Neutrophil (primary cell): ENCODE results near the gene WEE2.

Experiments
- H3K27ac ChIP-seq: fragments of 200-600 bp; sonication (generic); 2 replicates; pipeline ENCODE4 v1.5.1; 2016; ENCODE audit warnings: mild to moderate bottlenecking, moderate library complexity
- H3K27me3 ChIP-seq: fragments of 200-600 bp; sonication (generic); 2 replicates; pipeline ENCODE4 v1.6.0; 2016; ENCODE audit warnings: mild to moderate bottlenecking
- H3K36me3 ChIP-seq: fragments of 200-600 bp; sonication (generic); 2 replicates; pipeline ENCODE4 v1.5.1; 2017
- H3K4me1 ChIP-seq, 2 experiments: fragments of 200-600 bp in 1 of 2; sonication (generic) in 1 of 2; 1 replicate in 1 of 2; 2 replicates in 1 of 2; pipeline versions ENCODE4 v1.5.1 to v1.6.1; 2013 to 2016; ENCODE audit warnings: low read depth in 1 of 2, low read length in 1 of 2, mild to moderate bottlenecking in 1 of 2, moderate library complexity in 1 of 2; ENCODE audit not compliant: control insufficient read depth in 1 of 2, insufficient read depth in 1 of 2
- H3K4me3 ChIP-seq, 2 experiments: fragments of 200-600 bp in 1 of 2; sonication (generic) in 1 of 2; 1 replicate in 1 of 2; 2 replicates in 1 of 2; pipeline ENCODE4 v1.5.1; 2013 to 2016; ENCODE audit warnings: low read depth in 1 of 2, low read length in 1 of 2, mild to moderate bottlenecking in 1 of 2, moderate library complexity in 1 of 2
- H3K9me3 ChIP-seq: fragments of 200-600 bp; sonication (generic); 2 replicates; pipeline ENCODE4 v1.5.1; 2016
- CTCF ChIP-seq: fragments of 200-600 bp; sonication (generic); IDR thresholded peaks from 2 replicates; pipeline ENCODE4 v1.5.1; 2016; ENCODE audit warnings: antibody characterized with exemption

WEE2 gene

GRCh38 chr7:141714571-141714970 is 6.4 kb downstream of the WEE2 start:
- Histone ChIP-seq H3K9me3 (no peaks in the 10 kb centered on the region), H3K27me3 (no peaks in the 10 kb centered on the region), H3K4me1 (no peaks in the 10 kb centered on the region), H3K4me3 (no peak overlapping the region), H3K36me3 (no peaks in the 10 kb centered on the region), H3K27ac (no peak overlapping the region)
- TF ChIP-seq CTCF, result no peak

GRCh38 chr7:141715018-141715417 is 6.9 kb downstream of the WEE2 start:
- H3K4me1 ChIP-seq, result no peaks in the 10 kb centered on the region
- no peak overlapping the region for H3K4me3 ChIP-seq
- H3K9me3 ChIP-seq, result no peaks in the 10 kb centered on the region
- no peaks in the 10 kb centered on the region for H3K27me3 ChIP-seq
- no peaks in the 10 kb centered on the region for H3K36me3 ChIP-seq
- no peak for TF ChIP-seq CTCF
- no peak overlapping the region for H3K27ac ChIP-seq

GRCh38 chr7:141715794-141716689 is 7.9 kb downstream of the WEE2 start:
- no peaks in the 10 kb centered on the region for H3K27me3 ChIP-seq
- no peaks in the 10 kb centered on the region for H3K36me3 ChIP-seq
- no peak overlapping the region for H3K27ac ChIP-seq
- H3K4me3 ChIP-seq, result no peak overlapping the region
- TF ChIP-seq CTCF, result no peak
- H3K4me1 ChIP-seq, result no peaks in the 10 kb centered on the region
- H3K9me3 ChIP-seq, result no peaks in the 10 kb centered on the region

GRCh38 chr7:141717450-141717849 is 9.3 kb downstream of the WEE2 start:
- no peaks in the 10 kb centered on the region for H3K27me3 ChIP-seq
- no peak overlapping the region for H3K4me3 ChIP-seq
- H3K4me1 ChIP-seq, result no peaks in the 10 kb centered on the region
- H3K27ac ChIP-seq, result no peak overlapping the region
- no peaks in the 10 kb centered on the region for H3K36me3 ChIP-seq
- H3K9me3 ChIP-seq, result no peaks in the 10 kb centered on the region
- no peak for TF ChIP-seq CTCF

- H3K27me3 ChIP-seq, result no peaks in the 10 kb centered on the region
- no peaks in the 10 kb centered on the region for H3K4me1 ChIP-seq
- no peak overlapping the region for H3K27ac ChIP-seq
- H3K9me3 ChIP-seq, result no peaks in the 10 kb centered on the region
- no peak overlapping the region for H3K4me3 ChIP-seq
- TF ChIP-seq CTCF, result no peak
- H3K36me3 ChIP-seq, result no peaks in the 10 kb centered on the region
Measured at GRCh38 chr7:141722529-141722928, 14.4 kb downstream of the WEE2 start.
